ENCODE measurements around the gene HOXA11.
A peak's percentile ranks its signal among the peaks of the same experiment; 100 is the strongest.

HOXA11 gene

DNA sequence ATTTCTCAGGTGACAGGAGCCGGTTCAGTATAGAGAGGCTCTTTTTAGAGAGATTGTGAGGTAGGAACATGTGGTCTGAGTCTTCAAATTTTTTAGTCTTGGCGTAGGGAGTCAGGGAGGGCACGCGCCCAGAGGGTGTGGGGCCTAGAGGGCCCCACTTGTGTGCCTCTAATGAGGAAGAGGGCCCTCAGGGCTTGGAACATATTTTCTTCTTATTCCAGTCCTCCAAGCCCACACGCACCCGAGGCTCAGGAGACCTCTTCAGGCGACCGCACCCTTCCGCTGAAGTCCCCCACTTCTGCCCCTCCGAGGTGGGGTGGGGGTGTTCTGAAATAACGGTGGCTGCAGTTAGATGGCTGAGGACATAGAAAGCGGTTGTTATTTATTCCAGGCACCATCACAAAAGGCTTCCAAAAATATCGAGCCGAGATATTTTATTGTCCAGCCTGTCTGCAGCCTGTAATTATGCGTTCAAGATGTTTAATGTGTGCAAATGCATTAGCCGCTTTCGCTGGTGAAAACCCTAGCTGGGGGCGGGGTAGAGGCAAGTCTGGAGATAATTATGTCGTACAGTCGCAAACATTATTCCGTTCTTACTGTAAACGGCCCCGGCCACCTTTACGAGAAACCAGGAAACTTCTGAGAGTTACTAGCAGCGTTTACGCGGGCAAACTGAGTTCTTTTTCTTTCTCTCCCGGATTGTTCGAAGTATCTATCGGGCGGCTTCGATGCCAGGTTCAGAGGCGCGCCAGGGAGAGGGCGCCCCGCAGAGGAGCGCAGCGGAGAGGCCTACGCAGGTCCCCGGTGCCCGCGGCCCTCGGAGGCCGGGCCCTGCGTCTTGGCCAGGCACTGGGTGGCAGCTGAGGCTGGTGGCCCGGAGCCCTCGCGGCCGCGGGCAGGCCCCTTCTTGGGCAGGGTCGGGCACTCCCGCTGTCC, 27.7 kb upstream of the HOXA11 start:
- Mint-ChIP-seq H3K27ac (no peak overlapping the region), H3K9me3 (no peaks in the 10 kb centered on the region), H3K4me1 (peaks cover 12 to 19% of the 10 kb centered on the region in 2 donors), H3K4me3 (no peak overlapping the region), H3K36me3 (no peaks in the 10 kb centered on the region), H3K27me3 (peaks cover 81 to 98% of the 10 kb centered on the region in 2 donors)
- ATAC-seq (replicated peaks) (no peak), DNase-seq (no peak)

GRCh38 chr7:27211764-27212204, 26.8 kb upstream of the HOXA11 start:
- DNase-seq (no peak), ATAC-seq (replicated peaks) (no peak)
- Mint-ChIP-seq H3K4me3 (no peak overlapping the region), H3K4me1 (peaks cover 12 to 19% of the 10 kb centered on the region in 2 donors), H3K9me3 (no peaks in the 10 kb centered on the region), H3K36me3 (no peaks in the 10 kb centered on the region), H3K27ac (no peak overlapping the region), H3K27me3 (peaks cover 79 to 98% of the 10 kb centered on the region in 2 donors)

GRCh38 chr7:27211084-27211446, 26.0 kb upstream of the HOXA11 start:
- peaks cover 81 to 98% of the 10 kb centered on the region in 2 donors for H3K27me3 Mint-ChIP-seq
- peaks cover 13 to 19% of the 10 kb centered on the region in 2 donors for H3K4me1 Mint-ChIP-seq
- ATAC-seq (replicated peaks) (no peak), DNase-seq (no peak)
- no peaks in the 10 kb centered on the region for H3K36me3 Mint-ChIP-seq
- H3K9me3 Mint-ChIP-seq = no peaks in the 10 kb centered on the region
- no peak overlapping the region for H3K4me3 Mint-ChIP-seq
- H3K27ac Mint-ChIP-seq = no peak overlapping the region

DNA sequence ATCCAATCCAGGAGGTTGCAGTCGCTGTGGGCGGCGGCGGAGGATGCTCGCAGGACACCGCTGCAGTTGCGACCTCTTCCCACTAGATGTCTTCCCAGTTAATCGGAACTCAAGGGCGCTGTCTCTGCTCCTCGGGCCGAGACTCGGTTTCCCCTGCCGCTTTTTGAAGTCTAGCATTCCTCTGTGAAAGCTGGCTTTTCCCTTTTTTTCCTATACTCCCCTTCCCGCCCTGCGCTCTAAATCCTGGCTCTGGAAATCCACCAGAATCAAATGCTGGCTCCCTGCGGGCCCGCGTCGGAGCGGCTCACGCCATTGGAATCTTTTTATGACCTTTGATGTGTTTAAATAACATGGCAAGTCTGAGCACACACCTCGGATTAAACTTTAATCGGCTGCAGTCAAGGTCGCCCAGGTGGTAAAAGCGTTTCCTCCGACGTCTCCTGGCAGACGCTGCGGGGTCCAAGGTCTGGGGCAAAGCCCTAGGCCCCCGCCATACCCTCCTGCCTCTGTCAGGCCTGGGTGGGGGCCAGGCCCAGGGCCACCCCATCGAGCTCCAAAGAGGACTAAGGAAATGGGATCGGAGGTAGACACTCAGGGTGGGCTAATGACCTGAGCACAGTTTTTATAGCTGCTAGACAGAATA, 25.5 kb upstream of the HOXA11 start:
- H3K27me3 Mint-ChIP-seq = peaks cover 81 to 98% of the 10 kb centered on the region in 2 donors
- DNase-seq (no peak), ATAC-seq (replicated peaks) (peak; percentile 34 to 48)
- peak overlapping the region; percentile 44 to 74 for H3K4me3 Mint-ChIP-seq
- peaks cover 0 to 2% of the 10 kb centered on the region in 2 donors for H3K36me3 Mint-ChIP-seq
- no peaks in the 10 kb centered on the region for H3K9me3 Mint-ChIP-seq
- H3K27ac Mint-ChIP-seq = no peak overlapping the region
- H3K4me1 Mint-ChIP-seq = peaks cover 16 to 24% of the 10 kb centered on the region in 2 donors

DNA sequence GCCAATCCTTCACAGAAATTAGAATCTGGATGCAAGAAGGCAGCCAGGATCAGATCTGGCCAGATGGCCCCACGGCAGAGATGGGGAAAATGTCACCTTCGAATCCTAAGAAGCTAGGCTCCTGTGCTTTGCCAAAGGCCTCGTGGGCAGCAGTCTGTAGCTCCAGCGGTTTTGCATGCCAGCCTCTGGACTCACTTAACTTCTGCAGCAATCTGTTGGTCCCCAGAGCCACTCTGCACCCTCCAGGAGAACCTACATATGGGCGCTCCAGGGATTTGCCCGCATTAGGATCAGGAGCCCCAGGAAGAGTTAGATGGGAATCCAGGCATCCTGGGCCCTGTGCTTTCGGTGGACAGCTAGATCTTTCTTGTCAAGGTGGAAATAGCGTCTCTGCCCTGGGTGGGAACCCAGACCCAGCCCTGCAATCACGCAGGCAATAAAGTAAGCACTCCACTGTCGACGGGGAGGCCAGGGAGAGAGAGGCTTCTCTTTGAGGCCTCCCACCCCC, 25.0 kb upstream of the HOXA11 start:
- Mint-ChIP-seq H3K36me3 (peaks cover 0 to 2% of the 10 kb centered on the region in 2 donors), H3K27ac (no peak overlapping the region), H3K27me3 (peaks cover 79 to 98% of the 10 kb centered on the region in 2 donors), H3K9me3 (no peaks in the 10 kb centered on the region), H3K4me1 (peaks cover 19 to 30% of the 10 kb centered on the region in 2 donors), H3K4me3 (peak overlapping the region in 1 of 2 donors; percentile 74)
- ATAC-seq (replicated peaks) = no peak
- DNase-seq = no peak

- Mint-ChIP-seq H3K27me3 (peaks cover 82 to 98% of the 10 kb centered on the region in 2 donors), H3K4me1 (peaks cover 26 to 36% of the 10 kb centered on the region in 2 donors), H3K36me3 (peaks cover 0 to 2% of the 10 kb centered on the region in 2 donors), H3K27ac (no peak overlapping the region), H3K9me3 (no peaks in the 10 kb centered on the region), H3K4me3 (no peak overlapping the region)
- DNase-seq = no peak
- no peak for ATAC-seq (replicated peaks)
These were observed 24.0 kb upstream of the HOXA11 start for GRCh38 chr7:27208998-27209397.

- no peak for ATAC-seq (replicated peaks)
- Mint-ChIP-seq H3K27me3 (peaks cover 87 to 98% of the 10 kb centered on the region in 2 donors), H3K9me3 (no peaks in the 10 kb centered on the region), H3K27ac (no peak overlapping the region), H3K4me1 (peaks cover 25 to 32% of the 10 kb centered on the region in 2 donors), H3K36me3 (peaks cover 0 to 2% of the 10 kb centered on the region in 2 donors), H3K4me3 (no peak overlapping the region)
- no peak for DNase-seq
These were observed 22.4 kb upstream of the HOXA11 start for GRCh38 chr7:27207348-27207985.

DNA sequence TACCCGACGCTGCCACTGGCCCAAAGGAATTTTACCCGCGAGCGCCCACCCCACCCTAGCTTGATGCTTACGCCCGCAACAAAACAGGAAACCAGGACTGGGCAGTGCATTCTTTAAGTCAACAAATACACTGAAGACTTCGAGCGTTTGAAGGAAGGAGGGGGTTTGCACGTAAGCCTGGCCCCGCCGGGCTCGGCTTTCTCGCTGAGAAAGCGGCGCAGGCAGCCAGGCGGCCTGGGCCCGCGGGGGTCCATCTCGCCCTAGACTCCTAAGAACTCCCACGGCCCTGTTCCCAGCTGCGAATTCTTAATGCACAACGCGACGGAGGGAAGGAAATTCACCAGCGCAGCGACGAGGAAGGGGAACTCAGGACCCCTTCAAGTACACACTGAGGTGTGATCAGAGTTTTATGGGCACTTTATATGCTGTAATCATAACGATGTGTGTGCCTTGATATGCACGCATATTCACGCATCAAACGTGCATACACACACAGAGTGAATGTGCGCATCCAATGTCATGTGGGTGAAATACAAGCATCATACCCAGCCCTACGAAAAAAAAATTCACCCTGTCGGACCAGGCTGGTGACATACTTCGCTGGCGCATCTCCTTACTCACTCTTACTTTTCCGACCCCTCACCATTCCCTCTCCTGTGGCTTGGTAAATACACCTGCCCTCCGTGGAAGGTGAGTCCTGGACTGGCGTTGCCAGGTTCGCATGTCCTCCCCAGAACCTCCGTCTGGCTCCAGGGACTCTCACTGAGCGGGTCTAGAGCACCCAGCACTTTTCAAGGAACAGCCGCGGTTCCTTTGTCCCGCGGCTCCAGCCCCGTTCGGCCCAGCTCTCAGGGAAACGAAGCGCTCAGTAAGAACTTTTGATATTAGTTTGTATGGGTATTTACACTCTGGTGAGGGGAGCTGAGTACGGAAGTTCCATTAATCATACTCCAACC, 20.6 kb upstream of the HOXA11 start:
- H3K4me1 Mint-ChIP-seq = peaks cover 37 to 48% of the 10 kb centered on the region in 2 donors
- peaks cover 90 to 98% of the 10 kb centered on the region in 2 donors for H3K27me3 Mint-ChIP-seq
- no peak for ATAC-seq (replicated peaks)
- H3K9me3 Mint-ChIP-seq = no peaks in the 10 kb centered on the region
- peak overlapping the region; percentile 22 to 48 for H3K4me3 Mint-ChIP-seq
- H3K27ac Mint-ChIP-seq = peak overlapping the region; percentile 72
- H3K36me3 Mint-ChIP-seq = peaks cover 0 to 2% of the 10 kb centered on the region in 2 donors
- no peak for DNase-seq

DNA sequence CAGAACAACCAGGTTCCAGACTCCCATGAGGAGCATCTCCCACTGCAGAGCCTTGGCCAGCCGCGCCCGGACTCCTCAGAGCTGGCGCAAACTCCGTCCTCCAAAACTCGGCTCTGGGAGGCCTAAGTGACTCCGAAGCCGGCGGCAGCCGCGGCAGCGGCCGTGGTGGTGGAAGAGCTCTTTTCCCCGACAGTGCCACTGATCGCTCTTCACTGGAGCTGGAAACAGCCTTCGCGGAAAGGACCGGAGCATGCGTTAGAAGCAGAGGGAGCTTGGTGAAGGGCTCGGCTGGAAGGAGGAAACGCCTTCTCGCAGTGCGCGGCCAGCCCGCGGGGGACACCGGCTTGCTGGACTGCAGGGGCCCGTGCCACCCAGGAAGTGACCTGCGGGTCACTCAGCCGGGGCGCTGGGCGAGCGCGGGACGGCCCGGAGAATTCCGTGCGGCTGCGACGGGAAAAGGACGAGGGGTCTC, 19.9 kb upstream of the HOXA11 start:
- H3K9me3 Mint-ChIP-seq = no peaks in the 10 kb centered on the region
- DNase-seq (no peak), ATAC-seq (replicated peaks) (no peak)
- peaks cover 36 to 48% of the 10 kb centered on the region in 2 donors for H3K4me1 Mint-ChIP-seq
- peaks cover 0 to 2% of the 10 kb centered on the region in 2 donors for H3K36me3 Mint-ChIP-seq
- peak overlapping the region in 1 of 2 donors; percentile 30 for H3K4me3 Mint-ChIP-seq
- H3K27me3 Mint-ChIP-seq = peaks cover 90 to 98% of the 10 kb centered on the region in 2 donors
- H3K27ac Mint-ChIP-seq = peak overlapping the region; percentile 57

GRCh38 chr7:27203964-27204594, 19.0 kb upstream of the HOXA11 start:
- peaks cover 37 to 50% of the 10 kb centered on the region in 2 donors for H3K4me1 Mint-ChIP-seq
- H3K27me3 Mint-ChIP-seq = peaks cover 87 to 95% of the 10 kb centered on the region in 2 donors
- peaks cover 0 to 5% of the 10 kb centered on the region in 2 donors for H3K36me3 Mint-ChIP-seq
- no peak for ATAC-seq (replicated peaks)
- DNase-seq = no peak
- H3K9me3 Mint-ChIP-seq = no peaks in the 10 kb centered on the region
- peak overlapping the region; percentile 33 for H3K27ac Mint-ChIP-seq
- no peak overlapping the region for H3K4me3 Mint-ChIP-seq

DNA sequence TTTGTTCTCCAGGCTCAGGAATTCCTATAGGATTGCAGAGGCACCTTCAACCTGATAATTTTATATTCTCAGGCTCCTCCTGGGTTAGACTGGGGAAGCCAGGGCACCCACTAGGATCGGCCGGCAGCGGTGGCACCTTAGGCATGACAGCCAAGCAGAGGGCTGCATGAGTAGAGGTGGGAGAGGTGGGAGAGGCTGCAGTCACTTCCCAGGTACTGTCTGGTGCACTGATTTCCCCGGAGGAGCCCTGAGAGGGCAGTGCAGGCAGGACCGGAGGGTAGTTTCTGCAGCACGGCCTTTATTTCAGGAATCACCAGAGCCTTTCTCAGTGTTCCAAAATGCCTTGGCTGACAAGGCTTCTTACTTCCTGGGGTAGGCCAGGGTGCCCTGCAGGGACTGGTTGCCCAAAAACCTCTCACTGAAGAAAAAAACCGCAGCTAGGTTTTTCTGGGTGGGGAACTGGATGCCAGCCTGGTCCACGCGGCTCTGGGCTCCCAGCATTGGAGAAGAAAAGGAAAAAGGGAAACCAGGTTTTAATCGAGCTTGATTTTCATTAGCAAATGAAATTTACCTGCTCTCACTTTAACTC, 18.4 kb upstream of the HOXA11 start:
- DNase-seq = no peak
- Mint-ChIP-seq H3K36me3 (peaks cover 0 to 5% of the 10 kb centered on the region in 2 donors), H3K4me3 (no peak overlapping the region), H3K27me3 (peaks cover 87 to 95% of the 10 kb centered on the region in 2 donors), H3K9me3 (no peaks in the 10 kb centered on the region), H3K4me1 (peaks cover 40 to 55% of the 10 kb centered on the region in 2 donors), H3K27ac (no peak overlapping the region)
- ATAC-seq (replicated peaks) = no peak

- no peak for DNase-seq
- H3K4me1 Mint-ChIP-seq = peaks cover 42 to 60% of the 10 kb centered on the region in 2 donors
- H3K9me3 Mint-ChIP-seq = no peaks in the 10 kb centered on the region
- H3K36me3 Mint-ChIP-seq = peaks cover 0 to 5% of the 10 kb centered on the region in 2 donors
- no peak for ATAC-seq (replicated peaks)
- no peak overlapping the region for H3K4me3 Mint-ChIP-seq
- H3K27me3 Mint-ChIP-seq = peaks cover 87 to 95% of the 10 kb centered on the region in 2 donors
- no peak overlapping the region for H3K27ac Mint-ChIP-seq
These were observed 17.8 kb upstream of the HOXA11 start for GRCh38 chr7:27202862-27203134.
